Keratinocyte (primary cell): Measurements from ENCODE around the gene PPP2R5E. TPM values are rescaled to one million over a fixed set of nuclear protein-coding genes. Genes with fewer than 3 reads are reported as not detected.

Experiments
- DNase-seq: peaks from one replicate; pipeline ENCODE4 v3.0.0-alpha.2; 2011; ENCODE audit warnings: low read depth, missing footprints, low spot score
- FAIRE-seq: peaks from 2 replicates; lab custom pipeline; 2011; peaks lifted over from hg19 to GRCh38; lab: Jason Lieb, UNC
- H2AFZ ChIP-seq: 2 replicates; pipeline ENCODE4 v1.6.0; 2012; ENCODE audit warnings: low read length, control low read depth, inconsistent platforms; ENCODE audit not compliant: control insufficient read depth
- H3K27ac ChIP-seq: 2 replicates; pipeline ENCODE4 v1.5.1; 2011; ENCODE audit warnings: low read length; ENCODE audit not compliant: control insufficient read depth, insufficient read depth
- H3K27me3 ChIP-seq: 3 replicates; pipeline ENCODE4 v1.6.0; 2011; ENCODE audit warnings: low read length; ENCODE audit not compliant: control insufficient read depth, insufficient read depth; ENCODE audit errors: extremely low read depth
- H3K36me3 ChIP-seq, 2 experiments: 2 replicates in 1 of 2; 3 replicates in 1 of 2; pipeline ENCODE4 v1.5.1; 2011; ENCODE audit warnings: low read length in 2 of 2, mild to moderate bottlenecking in 1 of 2; ENCODE audit not compliant: control insufficient read depth in 2 of 2, insufficient read depth in 2 of 2; ENCODE audit errors: extremely low read depth in 1 of 2
- H3K4me1 ChIP-seq: 3 replicates; pipeline ENCODE4 v1.5.1; 2011; ENCODE audit warnings: low read length; ENCODE audit not compliant: control insufficient read depth, insufficient read depth; ENCODE audit errors: extremely low read depth
- H3K4me2 ChIP-seq: 3 replicates; pipeline ENCODE4 v1.6.0; 2011; ENCODE audit warnings: low read depth, low read length; ENCODE audit not compliant: control insufficient read depth, insufficient read depth; ENCODE audit errors: extremely low read depth
- H3K4me3 ChIP-seq, 3 experiments: fragments of 200-600 bp in 1 of 3; sonication (generic) in 1 of 3; 2 replicates in 2 of 3; 3 replicates in 1 of 3; pipeline ENCODE4 v1.5.1; 2011 to 2016; ENCODE audit warnings: low read length in 3 of 3, mild to moderate bottlenecking in 3 of 3, control low read depth in 2 of 3, inconsistent platforms in 1 of 3, low read depth in 1 of 3, mixed read lengths in 1 of 3, mixed run types in 1 of 3, moderate library complexity in 1 of 3; ENCODE audit not compliant: control insufficient read depth in 2 of 3, insufficient read depth in 2 of 3; ENCODE audit errors: extremely low read depth in 1 of 3
- H3K79me2 ChIP-seq: 2 replicates; pipeline ENCODE4 v1.6.0; 2012; ENCODE audit warnings: low read length; ENCODE audit not compliant: control insufficient read depth, insufficient read depth
- H3K9ac ChIP-seq: 3 replicates; pipeline ENCODE4 v1.6.0; 2011; ENCODE audit warnings: low read length; ENCODE audit not compliant: control insufficient read depth, insufficient read depth; ENCODE audit errors: extremely low read depth
- H3K9me1 ChIP-seq: 3 replicates; pipeline ENCODE4 v1.6.0; 2011; ENCODE audit warnings: low read length; ENCODE audit not compliant: control insufficient read depth, insufficient read depth; ENCODE audit errors: extremely low read depth
- H3K9me3 ChIP-seq: 2 replicates; pipeline ENCODE4 v1.5.1; 2012; ENCODE audit warnings: low read depth, low read length; ENCODE audit not compliant: control insufficient read depth
- H4K20me1 ChIP-seq: 3 replicates; pipeline ENCODE4 v1.6.0; 2011; ENCODE audit warnings: low read length; ENCODE audit not compliant: control insufficient read depth, insufficient read depth; ENCODE audit errors: extremely low read depth
- CTCF ChIP-seq, 3 experiments: IDR thresholded peaks in 1 of 3; conservative IDR thresholded peaks in 1 of 3; optimal IDR thresholded peaks in 1 of 3; 2 replicates in 2 of 3; 3 replicates in 1 of 3; pipeline versions ENCODE3 to v1.5.1; 2011; ENCODE audit warnings: low read length in 3 of 3, mild to moderate bottlenecking in 3 of 3, moderate library complexity in 2 of 3, control low read depth in 1 of 3, inconsistent platforms in 1 of 3; ENCODE audit not compliant: insufficient read depth in 2 of 3; ENCODE audit errors: extremely low read depth in 1 of 3
- EZH2 ChIP-seq: IDR thresholded peaks from one replicate; pipeline ENCODE4 v1.6.1; 2012; ENCODE audit warnings: inconsistent platforms, mild to moderate bottlenecking, low read length, moderate library complexity
- dilution Hi-C: fragments of 300-500 bp; cut with MboI; formaldehyde crosslinking; loops from one replicate; pipeline ENCODE4 v1.7.0; 2020; ENCODE audit warnings: low sequenced_read_pairs; ENCODE audit not compliant: extremely low pct_ligation_motif_present
- polyA plus RNA-seq, 5 experiments: library from polyadenylated mRNA; depleted of rRNA in 3 of 5; stranded (reverse) in 3 of 5; stranded (forward) in 1 of 5; unstranded in 1 of 5; fragments of >200 nt; gene quantifications; 1 replicate in 1 of 5; 2 replicates in 3 of 5; 3 replicates in 1 of 5; pipeline versions ENCODE4 v1.2.1 to v1.2.3, GENCODE V29; 2011 to 2012; ENCODE audit warnings: missing spikeins in 2 of 5, low read depth in 1 of 5, low replicate concordance in 1 of 5

Gene PPP2R5E
- polyA plus RNA-seq, 1 donor (not counting 4 experiments of a cell fraction or from before 2014, with no cell fraction given), result 22.7 TPM

DNA sequence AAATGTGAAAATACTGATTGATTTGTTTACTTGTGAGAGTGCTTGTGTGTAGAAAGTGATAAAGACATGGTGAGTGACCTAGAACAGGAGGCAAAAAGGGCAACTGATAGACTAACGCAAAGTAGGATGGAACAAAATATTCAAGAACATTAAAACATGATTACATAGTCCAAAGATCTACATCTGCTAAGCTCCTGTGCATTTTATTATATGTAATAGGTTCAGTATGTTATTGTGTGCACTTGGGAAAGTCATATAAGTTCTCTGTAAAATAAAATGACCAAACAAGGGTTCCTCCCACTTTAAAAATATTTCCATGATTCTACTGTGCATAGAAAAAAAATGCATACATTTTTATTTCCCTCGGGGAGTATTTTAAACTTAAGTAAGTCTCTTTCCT lies 150.2 kb downstream of the PPP2R5E start:
- Histone ChIP-seq H2AFZ (no peak overlapping the region), H3K9ac (no peak overlapping the region), H3K79me2 (no peaks in the 10 kb centered on the region), H3K27me3 (no peaks in the 10 kb centered on the region), H3K4me1 (peaks cover 5% of the 10 kb centered on the region), H3K27ac (no peak overlapping the region), H3K4me3 (no peak overlapping the region), H3K9me1 (no peaks in the 10 kb centered on the region), H3K9me3 (no peaks in the 10 kb centered on the region), H3K36me3 (peaks cover 5 to 7% of the 10 kb centered on the region in 2 experiments), H4K20me1 (no peaks in the 10 kb centered on the region), H3K4me2 (no peak overlapping the region)
- dilution Hi-C loops, result no loop called here
- FAIRE-seq, result no peak
- DNase-seq, result no peak
- no peak for TF ChIP-seq CTCF (optimal IDR thresholded peaks at IDR 0.05 in 1 of 3, IDR thresholded peaks at IDR 0.05 in 1 of 3, conservative IDR thresholded peaks at IDR 0.05 in 1 of 3; ENCODE audit: extremely low read depth in 1 of 3, insufficient read depth in 2 of 3, low read length in 3 of 3)
- TF ChIP-seq EZH2, result no peak

GRCh38 chr14:63392236-63392635 lies 150.9 kb downstream of the PPP2R5E start:
- no peaks in the 10 kb centered on the region for H3K27me3 ChIP-seq
- no peaks in the 10 kb centered on the region for H3K9me3 ChIP-seq
- FAIRE-seq, result no peak
- no peak overlapping the region for H3K9ac ChIP-seq
- DNase-seq, result no peak
- no peaks in the 10 kb centered on the region for H4K20me1 ChIP-seq
- H3K36me3 ChIP-seq, result peaks cover 9 to 15% of the 10 kb centered on the region in 2 experiments
- dilution Hi-C loops, result no loop called here
- peaks cover 5% of the 10 kb centered on the region for H3K4me1 ChIP-seq
- no peak overlapping the region for H3K4me2 ChIP-seq
- H3K79me2 ChIP-seq, result no peaks in the 10 kb centered on the region
- TF ChIP-seq CTCF (optimal IDR thresholded peaks at IDR 0.05 in 1 of 3, IDR thresholded peaks at IDR 0.05 in 1 of 3, conservative IDR thresholded peaks at IDR 0.05 in 1 of 3; ENCODE audit: extremely low read depth in 1 of 3, insufficient read depth in 2 of 3, low read length in 3 of 3), result no peak
- TF ChIP-seq EZH2, result no peak
- no peaks in the 10 kb centered on the region for H3K9me1 ChIP-seq
- H3K4me3 ChIP-seq, result no peak overlapping the region
- H2AFZ ChIP-seq, result no peak overlapping the region
- no peak overlapping the region for H3K27ac ChIP-seq
